OCI-LY3 (cell line): Measurements from ENCODE around the gene ZCCHC14.
"Not testable (repeated sequence)": the region's sequence is repeated elsewhere in the genome, so short reads cannot be mapped to it uniquely, and the experiment has no call there.

Source experiments
- H2AFZ ChIP-seq: fragments of 200-600, 300-600 bp; shearing (Covaris generic); 2 replicates; pipeline ENCODE4 v1.6.0; 2014; ENCODE audit warnings: antibody characterized with exemption, low read depth, low read length
- H3K27ac ChIP-seq: fragments of 200-600, 300-600 bp; sonication (generic); 2 replicates; pipeline ENCODE4 v1.5.1; 2014; ENCODE audit warnings: mild to moderate bottlenecking, low read length, moderate library complexity, mixed read lengths
- H3K27me3 ChIP-seq: fragments of 200-600, 300-600 bp; sonication (generic); 2 replicates; pipeline ENCODE4 v1.6.1; 2014; ENCODE audit warnings: low read depth, low read length, mixed read lengths
- H3K36me3 ChIP-seq: fragments of 200-600, 300-600 bp; sonication (generic); replicated peaks from 2 replicates; pipeline ENCODE3; 2014; ENCODE audit warnings: low read depth, low read length, mixed read lengths
- H3K4me1 ChIP-seq: fragments of 300-600, 200-600 bp; sonication (generic); 2 replicates; pipeline ENCODE4 v1.6.1; 2014; ENCODE audit warnings: low read length, mixed read lengths
- H3K4me2 ChIP-seq: fragments of 200-600, 300-600 bp; sonication (generic); 2 replicates; pipeline ENCODE4 v1.6.1; 2014; ENCODE audit warnings: low read length, mixed read lengths
- H3K4me3 ChIP-seq: fragments of 300-600, 200-600 bp; sonication (generic); 2 replicates; pipeline ENCODE4 v1.5.1; 2014; ENCODE audit warnings: antibody characterized with exemption, mild to moderate bottlenecking, low read length, moderate library complexity
- H3K79me2 ChIP-seq: fragments of 300-600, 200-600 bp; shearing (Covaris generic); 2 replicates; pipeline ENCODE4 v1.6.1; 2014; ENCODE audit warnings: mild to moderate bottlenecking, low read length, mixed read lengths
- H3K9ac ChIP-seq: fragments of 300-600, 200-600 bp; shearing (Covaris generic); 2 replicates; pipeline ENCODE4 v1.6.0; 2014; ENCODE audit warnings: mild to moderate bottlenecking, low read length, moderate library complexity
- H3K9me3 ChIP-seq: fragments of 200-600, 300-600 bp; shearing (Covaris generic); 2 replicates; pipeline ENCODE4 v1.6.1; 2014; ENCODE audit warnings: low read length, mixed read lengths; ENCODE audit not compliant: insufficient read depth
- H4K20me1 ChIP-seq: fragments of 200-600, 300-600 bp; sonication (generic); 2 replicates; pipeline ENCODE4 v1.6.1; 2016; ENCODE audit warnings: low read length, mixed read lengths; ENCODE audit not compliant: insufficient read depth
- CTCF ChIP-seq: fragments of 200-600, 300-600 bp; sonication (generic); IDR thresholded peaks from 2 replicates; pipeline ENCODE4 v1.5.1; 2014; ENCODE audit warnings: antibody characterized with exemption, low read length, low read depth
- EZH2phosphoT487 ChIP-seq: fragments of 200-600 bp; shearing (Covaris generic); IDR thresholded peaks from 2 replicates; pipeline ENCODE4 v1.6.1; 2018; ENCODE audit warnings: antibody characterized with exemption, mixed run types, low read depth

ZCCHC14 gene

GRCh38 chr16:87492291-87492630, 563 bp downstream of the ZCCHC14 start:
- H2AFZ ChIP-seq: no peak overlapping the region
- H3K4me1 ChIP-seq: peaks cover 28% of the 10 kb centered on the region
- no peaks in the 10 kb centered on the region for H3K79me2 ChIP-seq
- no peak overlapping the region for H3K4me3 ChIP-seq
- no peak overlapping the region for H3K9ac ChIP-seq
- H3K36me3 ChIP-seq: no peaks in the 10 kb centered on the region
- H3K9me3 ChIP-seq: no peaks in the 10 kb centered on the region
- H3K27ac ChIP-seq: no peak overlapping the region
- TF ChIP-seq CTCF (no peak), EZH2phosphoT487 (no peak)
- peaks cover 13% of the 10 kb centered on the region for H3K27me3 ChIP-seq
- H3K4me2 ChIP-seq: no peak overlapping the region
- no peaks in the 10 kb centered on the region for H4K20me1 ChIP-seq

GRCh38 chr16:87491522-87492290, 1.1 kb downstream of the ZCCHC14 start:
- H3K36me3 ChIP-seq: no peaks in the 10 kb centered on the region
- peaks cover 23% of the 10 kb centered on the region for H3K4me1 ChIP-seq
- H3K9me3 ChIP-seq: no peaks in the 10 kb centered on the region
- no peak overlapping the region for H3K4me3 ChIP-seq
- H3K4me2 ChIP-seq: no peak overlapping the region
- no peaks in the 10 kb centered on the region for H3K79me2 ChIP-seq
- H3K27me3 ChIP-seq: peaks cover 10% of the 10 kb centered on the region
- H2AFZ ChIP-seq: no peak overlapping the region
- TF ChIP-seq EZH2phosphoT487 (no peak), CTCF (no peak)
- H3K9ac ChIP-seq: no peak overlapping the region
- H4K20me1 ChIP-seq: no peaks in the 10 kb centered on the region
- no peak overlapping the region for H3K27ac ChIP-seq

- H3K4me1 ChIP-seq: peaks cover 15% of the 10 kb centered on the region
- not testable (repeated sequence) for H3K79me2 ChIP-seq, H3K9ac ChIP-seq, H4K20me1 ChIP-seq, H3K9me3 ChIP-seq, H3K36me3 ChIP-seq, H3K4me2 ChIP-seq, H3K27ac ChIP-seq, H3K27me3 ChIP-seq, H3K4me3 ChIP-seq, H2AFZ ChIP-seq
These were observed 1.9 kb downstream of the ZCCHC14 start for GRCh38 chr16:87490799-87491521.

GRCh38 chr16:87490096-87490798, 2.6 kb downstream of the ZCCHC14 start:
- Histone ChIP-seq H3K79me2 (no peaks in the 10 kb centered on the region), H3K4me1 (peaks cover 14% of the 10 kb centered on the region), H3K4me2 (no peak overlapping the region), H3K27ac (no peak overlapping the region), H3K36me3 (no peaks in the 10 kb centered on the region), H3K27me3 (peaks cover 10% of the 10 kb centered on the region), H3K9me3 (no peaks in the 10 kb centered on the region), H3K4me3 (no peak overlapping the region), H2AFZ (no peak overlapping the region), H4K20me1 (no peaks in the 10 kb centered on the region), H3K9ac (no peak overlapping the region)
- TF ChIP-seq EZH2phosphoT487: no peak
- TF ChIP-seq CTCF: no peak
